K562 (cell line): ENCODE data around the gene TNPO2. TPM values are rescaled to one million over a fixed set of nuclear protein-coding genes. Genes with fewer than 3 reads are reported as not detected.

Experiments
- FOXA3 ChIP-seq, 2 experiments: fragments of 450-650 bp in 1 of 2; sonication (generic) in 1 of 2; formaldehyde crosslinking; IDR thresholded peaks in 1 of 2; conservative IDR thresholded peaks in 1 of 2; 2 replicates each; pipeline versions ENCODE4 v1.4.0 to v1.8.0; 2020 to 2022; ENCODE audit warnings: mild to moderate bottlenecking in 2 of 2, missing genetic modification reagents in 1 of 2
- GABPA ChIP-seq: fragments of 200-800 bp; sonication (Bioruptor generic); conservative IDR thresholded peaks from 2 replicates; pipeline ENCODE4 v1.6.1; 2016; ENCODE audit warnings: low read depth, missing genetic modification characterization, missing compliant biosample characterization
- HSF4 ChIP-seq: fragments of 250-450 bp; sonication (Bioruptor Pico); IDR thresholded peaks from 2 replicates; pipeline ENCODE4 v2.1.2; 2022; ENCODE audit warnings: mild to moderate bottlenecking, moderate library complexity, borderline replicate concordance
- MTA1 ChIP-seq: fragments of 450-650 bp; IDR thresholded peaks from 2 replicates; pipeline ENCODE4 v1.6.1; 2017; ENCODE audit warnings: borderline replicate concordance
- TGIF2 ChIP-seq: sonication (generic); formaldehyde crosslinking; IDR thresholded peaks from 2 replicates; pipeline ENCODE4 v1.8.1; 2022; ENCODE audit warnings: mild to moderate bottlenecking, missing genetic modification reagents, moderate library complexity
- TRIM24 ChIP-seq, 2 experiments: fragments of 450-650 bp; IDR thresholded peaks; 2 replicates each; pipeline ENCODE4 v1.6.1; 2016
- WHSC1 ChIP-seq: IDR thresholded peaks from one replicate; pipeline ENCODE4 v1.6.1; 2012; ENCODE audit warnings: low read length, control low read depth, inconsistent platforms
- polyA plus RNA-seq, 8 experiments: library from polyadenylated mRNA; depleted of rRNA in 4 of 8; stranded (reverse) in 5 of 8; unstranded in 3 of 8; fragments of >200 nt; fragmentation: Nextera tagmentation in 2 of 8; fragmentation: Illumina TruSeq in 1 of 8; extraction: Ambion mirVana in 2 of 8; extraction: Trizol in 1 of 8; gene quantifications; 2 replicates each; pipeline versions ENCODE4 v1.2.1 to v1.2.3, GENCODE V29; 2011 to 2014; ENCODE audit warnings: inconsistent platforms in 1 of 8, missing spikeins in 1 of 8
- total RNA-seq, 7 experiments: library from RNA; depleted of rRNA in 6 of 7; stranded (reverse); fragments of >200 nt in 6 of 7; fragmentation: Illumina TruSeq in 2 of 7; extraction: Trizol in 2 of 7; gene quantifications; 2 replicates each; pipeline versions ENCODE4 v1.2.1 to v1.2.3, GENCODE V29; 2011 to 2021; ENCODE audit warnings: low replicate concordance in 1 of 7
- TF ChIP-seq, protein P1 (sequence below): sonication (generic); formaldehyde crosslinking; IDR thresholded peaks from 2 replicates; pipeline ENCODE4 v1.8.0; 2023; ENCODE audit warnings: mild to moderate bottlenecking, missing genetic modification reagents
- TF ChIP-seq, protein P2 (sequence below): sonication (generic); IDR thresholded peaks from 2 replicates; pipeline ENCODE4 v1.6.1; 2016
- TF ChIP-seq, protein P3 (sequence below): fragments of 250-450 bp; sonication (Bioruptor Pico); IDR thresholded peaks from 2 replicates; pipeline ENCODE4 v1.8.0; 2022; ENCODE audit warnings: inconsistent platforms
- TF ChIP-seq, protein P4 (sequence below): sonication (generic); formaldehyde crosslinking; IDR thresholded peaks from 2 replicates; pipeline ENCODE4 v1.8.1; 2023; ENCODE audit warnings: mild to moderate bottlenecking, missing genetic modification reagents
- TF ChIP-seq, protein P5 (sequence below): fragments of 200-800 bp; sonication (Bioruptor generic); IDR thresholded peaks from 2 replicates; pipeline ENCODE4 v1.6.1; 2017; ENCODE audit warnings: missing genetic modification characterization, missing compliant biosample characterization
- TF ChIP-seq, protein P6 (sequence below): fragments of 250-450 bp; sonication (Bioruptor Pico); IDR thresholded peaks from 2 replicates; pipeline ENCODE4 v1.4.0; 2020; ENCODE audit warnings: borderline replicate concordance

TNPO2 gene
- total and polyA plus RNA-seq, 9 of the 15 experiments (the other 6 are each of a cell fraction or from before 2014, with no cell fraction given), result 6.0 to 126 (median 53.8) TPM

DNA sequence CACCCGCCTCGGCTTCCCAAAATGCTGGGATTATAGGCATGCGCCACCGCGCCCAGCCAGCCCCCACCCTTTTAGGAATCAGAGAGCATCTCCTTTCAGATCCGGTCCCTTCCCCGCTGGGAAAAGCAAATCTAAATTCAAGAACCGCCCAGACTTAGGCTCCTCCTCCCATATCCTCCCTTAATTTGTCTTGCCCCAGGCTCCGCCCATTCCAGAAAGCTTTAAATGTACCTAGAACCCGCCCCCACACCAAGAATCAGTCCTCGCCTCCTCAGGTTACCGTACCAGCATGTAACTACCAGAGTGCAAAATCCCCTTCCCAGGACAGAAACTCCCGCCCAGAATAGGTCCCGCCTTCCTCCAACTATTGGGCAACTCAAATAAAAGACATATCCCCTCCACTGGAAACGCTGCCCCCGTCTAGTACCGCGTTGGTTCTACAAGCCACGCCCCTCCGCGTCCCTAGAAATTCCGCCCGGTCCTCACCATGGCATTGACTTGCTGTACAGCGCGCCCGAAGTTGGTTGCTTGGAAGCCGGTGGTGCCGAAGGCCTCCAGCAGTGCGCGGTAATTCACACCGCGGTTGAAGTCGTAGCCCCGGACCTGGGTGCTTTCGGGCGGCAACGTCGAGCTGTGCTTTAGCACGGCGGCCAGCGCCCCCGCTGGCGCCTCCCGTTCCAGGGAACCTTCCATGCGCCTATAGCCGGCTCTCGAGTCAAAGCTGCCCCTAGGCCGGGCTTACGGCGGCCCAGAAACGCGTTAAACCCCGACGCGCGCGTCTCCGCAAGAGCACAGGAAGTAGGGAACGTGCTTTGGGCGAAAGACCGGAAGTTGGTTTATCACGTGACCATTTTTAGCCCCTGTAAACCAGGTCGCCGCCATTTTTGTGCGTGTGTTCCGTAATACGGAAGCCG is 42.4 kb downstream of the TNPO2 start, which contains the start of gene DHPS (continued):
- TF ChIP-seq, protein P1, sequence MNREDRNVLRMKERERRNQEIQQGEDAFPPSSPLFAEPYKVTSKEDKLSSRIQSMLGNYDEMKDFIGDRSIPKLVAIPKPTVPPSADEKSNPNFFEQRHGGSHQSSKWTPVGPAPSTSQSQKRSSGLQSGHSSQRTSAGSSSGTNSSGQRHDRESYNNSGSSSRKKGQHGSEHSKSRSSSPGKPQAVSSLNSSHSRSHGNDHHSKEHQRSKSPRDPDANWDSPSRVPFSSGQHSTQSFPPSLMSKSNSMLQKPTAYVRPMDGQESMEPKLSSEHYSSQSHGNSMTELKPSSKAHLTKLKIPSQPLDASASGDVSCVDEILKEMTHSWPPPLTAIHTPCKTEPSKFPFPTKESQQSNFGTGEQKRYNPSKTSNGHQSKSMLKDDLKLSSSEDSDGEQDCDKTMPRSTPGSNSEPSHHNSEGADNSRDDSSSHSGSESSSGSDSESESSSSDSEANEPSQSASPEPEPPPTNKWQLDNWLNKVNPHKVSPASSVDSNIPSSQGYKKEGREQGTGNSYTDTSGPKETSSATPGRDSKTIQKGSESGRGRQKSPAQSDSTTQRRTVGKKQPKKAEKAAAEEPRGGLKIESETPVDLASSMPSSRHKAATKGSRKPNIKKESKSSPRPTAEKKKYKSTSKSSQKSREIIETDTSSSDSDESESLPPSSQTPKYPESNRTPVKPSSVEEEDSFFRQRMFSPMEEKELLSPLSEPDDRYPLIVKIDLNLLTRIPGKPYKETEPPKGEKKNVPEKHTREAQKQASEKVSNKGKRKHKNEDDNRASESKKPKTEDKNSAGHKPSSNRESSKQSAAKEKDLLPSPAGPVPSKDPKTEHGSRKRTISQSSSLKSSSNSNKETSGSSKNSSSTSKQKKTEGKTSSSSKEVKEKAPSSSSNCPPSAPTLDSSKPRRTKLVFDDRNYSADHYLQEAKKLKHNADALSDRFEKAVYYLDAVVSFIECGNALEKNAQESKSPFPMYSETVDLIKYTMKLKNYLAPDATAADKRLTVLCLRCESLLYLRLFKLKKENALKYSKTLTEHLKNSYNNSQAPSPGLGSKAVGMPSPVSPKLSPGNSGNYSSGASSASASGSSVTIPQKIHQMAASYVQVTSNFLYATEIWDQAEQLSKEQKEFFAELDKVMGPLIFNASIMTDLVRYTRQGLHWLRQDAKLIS (CRISPR knock-in tag), result no peak; the same call in 1 of the 2 replicates
- TF ChIP-seq, protein P2, sequence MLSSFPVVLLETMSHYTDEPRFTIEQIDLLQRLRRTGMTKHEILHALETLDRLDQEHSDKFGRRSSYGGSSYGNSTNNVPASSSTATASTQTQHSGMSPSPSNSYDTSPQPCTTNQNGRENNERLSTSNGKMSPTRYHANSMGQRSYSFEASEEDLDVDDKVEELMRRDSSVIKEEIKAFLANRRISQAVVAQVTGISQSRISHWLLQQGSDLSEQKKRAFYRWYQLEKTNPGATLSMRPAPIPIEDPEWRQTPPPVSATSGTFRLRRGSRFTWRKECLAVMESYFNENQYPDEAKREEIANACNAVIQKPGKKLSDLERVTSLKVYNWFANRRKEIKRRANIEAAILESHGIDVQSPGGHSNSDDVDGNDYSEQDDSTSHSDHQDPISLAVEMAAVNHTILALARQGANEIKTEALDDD, result 0 out of 2 replicates have a peak, but pooled peaks have one; percentile 45
- TF ChIP-seq TRIM24 (IDR thresholded peaks at IDR 0.05) (peak; percentile 41 to 50; a peak in 2 of 4 replicates), TGIF2 (no peak), GABPA (tag) (peak; percentile 96), HSF4 (CRISPR knock-in tag) (no peak), WHSC1 (no peak), FOXA3 (CRISPR knock-in tag; conservative IDR thresholded peaks at IDR 0.05 in 1 of 2, IDR thresholded peaks at IDR 0.05 in 1 of 2) (peak in 1 of 2 experiments; percentile 88; a peak in 2 of 4 replicates), MTA1 (no peak; the same call in 1 of the 2 replicates)
- TF ChIP-seq, protein P3, sequence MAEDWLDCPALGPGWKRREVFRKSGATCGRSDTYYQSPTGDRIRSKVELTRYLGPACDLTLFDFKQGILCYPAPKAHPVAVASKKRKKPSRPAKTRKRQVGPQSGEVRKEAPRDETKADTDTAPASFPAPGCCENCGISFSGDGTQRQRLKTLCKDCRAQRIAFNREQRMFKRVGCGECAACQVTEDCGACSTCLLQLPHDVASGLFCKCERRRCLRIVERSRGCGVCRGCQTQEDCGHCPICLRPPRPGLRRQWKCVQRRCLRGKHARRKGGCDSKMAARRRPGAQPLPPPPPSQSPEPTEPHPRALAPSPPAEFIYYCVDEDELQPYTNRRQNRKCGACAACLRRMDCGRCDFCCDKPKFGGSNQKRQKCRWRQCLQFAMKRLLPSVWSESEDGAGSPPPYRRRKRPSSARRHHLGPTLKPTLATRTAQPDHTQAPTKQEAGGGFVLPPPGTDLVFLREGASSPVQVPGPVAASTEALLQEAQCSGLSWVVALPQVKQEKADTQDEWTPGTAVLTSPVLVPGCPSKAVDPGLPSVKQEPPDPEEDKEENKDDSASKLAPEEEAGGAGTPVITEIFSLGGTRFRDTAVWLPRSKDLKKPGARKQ (CRISPR knock-in tag), result no peak
- TF ChIP-seq, protein P4, sequence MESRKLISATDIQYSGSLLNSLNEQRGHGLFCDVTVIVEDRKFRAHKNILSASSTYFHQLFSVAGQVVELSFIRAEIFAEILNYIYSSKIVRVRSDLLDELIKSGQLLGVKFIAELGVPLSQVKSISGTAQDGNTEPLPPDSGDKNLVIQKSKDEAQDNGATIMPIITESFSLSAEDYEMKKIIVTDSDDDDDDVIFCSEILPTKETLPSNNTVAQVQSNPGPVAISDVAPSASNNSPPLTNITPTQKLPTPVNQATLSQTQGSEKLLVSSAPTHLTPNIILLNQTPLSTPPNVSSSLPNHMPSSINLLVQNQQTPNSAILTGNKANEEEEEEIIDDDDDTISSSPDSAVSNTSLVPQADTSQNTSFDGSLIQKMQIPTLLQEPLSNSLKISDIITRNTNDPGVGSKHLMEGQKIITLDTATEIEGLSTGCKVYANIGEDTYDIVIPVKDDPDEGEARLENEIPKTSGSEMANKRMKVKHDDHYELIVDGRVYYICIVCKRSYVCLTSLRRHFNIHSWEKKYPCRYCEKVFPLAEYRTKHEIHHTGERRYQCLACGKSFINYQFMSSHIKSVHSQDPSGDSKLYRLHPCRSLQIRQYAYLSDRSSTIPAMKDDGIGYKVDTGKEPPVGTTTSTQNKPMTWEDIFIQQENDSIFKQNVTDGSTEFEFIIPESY (CRISPR knock-in tag), result peak; percentile 67
- TF ChIP-seq, protein P5, sequence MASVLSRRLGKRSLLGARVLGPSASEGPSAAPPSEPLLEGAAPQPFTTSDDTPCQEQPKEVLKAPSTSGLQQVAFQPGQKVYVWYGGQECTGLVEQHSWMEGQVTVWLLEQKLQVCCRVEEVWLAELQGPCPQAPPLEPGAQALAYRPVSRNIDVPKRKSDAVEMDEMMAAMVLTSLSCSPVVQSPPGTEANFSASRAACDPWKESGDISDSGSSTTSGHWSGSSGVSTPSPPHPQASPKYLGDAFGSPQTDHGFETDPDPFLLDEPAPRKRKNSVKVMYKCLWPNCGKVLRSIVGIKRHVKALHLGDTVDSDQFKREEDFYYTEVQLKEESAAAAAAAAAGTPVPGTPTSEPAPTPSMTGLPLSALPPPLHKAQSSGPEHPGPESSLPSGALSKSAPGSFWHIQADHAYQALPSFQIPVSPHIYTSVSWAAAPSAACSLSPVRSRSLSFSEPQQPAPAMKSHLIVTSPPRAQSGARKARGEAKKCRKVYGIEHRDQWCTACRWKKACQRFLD (CRISPR knock-in tag), result peak; percentile 89
- TF ChIP-seq, protein P6, sequence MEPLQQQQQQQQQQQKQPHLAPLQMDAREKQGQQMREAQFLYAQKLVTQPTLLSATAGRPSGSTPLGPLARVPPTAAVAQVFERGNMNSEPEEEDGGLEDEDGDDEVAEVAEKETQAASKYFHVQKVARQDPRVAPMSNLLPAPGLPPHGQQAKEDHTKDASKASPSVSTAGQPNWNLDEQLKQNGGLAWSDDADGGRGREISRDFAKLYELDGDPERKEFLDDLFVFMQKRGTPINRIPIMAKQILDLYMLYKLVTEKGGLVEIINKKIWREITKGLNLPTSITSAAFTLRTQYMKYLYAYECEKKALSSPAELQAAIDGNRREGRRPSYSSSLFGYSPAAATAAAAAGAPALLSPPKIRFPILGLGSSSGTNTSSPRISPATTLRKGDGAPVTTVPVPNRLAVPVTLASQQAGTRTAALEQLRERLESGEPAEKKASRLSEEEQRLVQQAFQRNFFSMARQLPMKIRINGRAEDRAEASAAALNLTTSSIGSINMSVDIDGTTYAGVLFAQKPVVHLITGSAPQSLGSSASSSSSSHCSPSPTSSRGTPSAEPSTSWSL (CRISPR knock-in tag), result 0 out of 2 replicates have a peak, but pooled peaks have one; percentile 53
